Left cardiac atrium (tissue), 4 donors: ENCODE results near the gene AGO4. TPM values are rescaled to one million over a fixed set of nuclear protein-coding genes. Genes with fewer than 3 reads are reported as not detected.
"Not testable (repeated sequence)": the region's sequence is repeated elsewhere in the genome, so short reads cannot be mapped to it uniquely, and the experiment has no call there.

Experiments used
- ATAC-seq, 2 donors: fragments of 200-7000 bp; cut with Tn5 transposase; one replicate each; pipeline ENCODE4 v1.9.1; 2020; ENCODE audit warnings: mild to moderate bottlenecking in 2 of 2, moderate library complexity in 2 of 2
- DNase-seq: peaks from one replicate; pipeline ENCODE4 v3.0.0-alpha.2; 2020
- intact Hi-C, 2 donors: fragments of 100-400 bp; cut with DNase I; formaldehyde crosslinking; loops; one replicate each; pipeline versions ENCODE4 v1.14.1 to v1.15.1; 2022 to 2023
- total RNA-seq, 2 donors: library from RNA; stranded (reverse); fragmentation: NEBNext Ultra II Directional; extraction: Animal tissue kit (Norgen Biotek cat#: 25700); gene quantifications; one replicate each; pipeline ENCODE4 v1.2.1, GENCODE V29; 2021
- donor health status: DM: no; HTN: yes; CAD: no.
- donor health status: DM: no; HTN: yes; CAD: no; lungs with severe emphysema.
- donor health status: DM: yes; HTN: yes; CAD: no.
- donor health status: Dilated cardiomyopathy.

Gene AGO4
- total RNA-seq, 2 donors from 2014 or later, result 14.6 to 16.5 TPM

- intact Hi-C loops, result no loop called here
- no peak for ATAC-seq
- no peak for DNase-seq
These were observed 79.0 kb downstream of the AGO4 start for GRCh38 chr1:35886577-35887431.

- intact Hi-C loops, result no loop called here
- no peak for ATAC-seq
These were observed 79.7 kb downstream of the AGO4 start for GRCh38 chr1:35887508-35887907.

GRCh38 chr1:35888255-35888654 is 80.4 kb downstream of the AGO4 start:
- ATAC-seq (no peak), DNase-seq (no peak)
- intact Hi-C loops, result no loop called here

More at GRCh38 chr1:35887508-35887907, 79.7 kb downstream of the AGO4 start:
- no peak for DNase-seq

- DNase-seq, intact Hi-C loops, ATAC-seq: not testable (repeated sequence)
These were observed 81.2 kb downstream of the AGO4 start for GRCh38 chr1:35888981-35889380.

GRCh38 chr1:35893051-35893879 is 85.4 kb downstream of the AGO4 start:
- ATAC-seq (peak in 1 of 2 donors; percentile 26), DNase-seq (no peak)
- intact Hi-C loops, result no loop called here

- intact Hi-C loops, result no loop called here
- DNase-seq (no peak), ATAC-seq (peak; percentile 74 to 89)
These were observed 86.4 kb downstream of the AGO4 start for GRCh38 chr1:35894183-35894582.

- intact Hi-C loops, result no loop called here
- ATAC-seq, result no peak
- no peak for DNase-seq
These were observed 86.8 kb downstream of the AGO4 start for GRCh38 chr1:35894656-35895055.

GRCh38 chr1:35899941-35900340 is 92.1 kb downstream of the AGO4 start:
- ATAC-seq (no peak), DNase-seq (no peak)
- intact Hi-C loops, result no loop called here

GRCh38 chr1:35901235-35901634 is 93.4 kb downstream of the AGO4 start:
- ATAC-seq, result no peak

GRCh38 chr1:35902671-35903070 is 94.9 kb downstream of the AGO4 start:
- peak in 1 of 2 donors; percentile 34 for ATAC-seq
- intact Hi-C loops, result no loop called here

More at GRCh38 chr1:35901235-35901634, 93.4 kb downstream of the AGO4 start:
- no peak for DNase-seq
- intact Hi-C loops, result no loop called here

More at GRCh38 chr1:35902671-35903070, 94.9 kb downstream of the AGO4 start:
- no peak for DNase-seq

Other genes with a start within 250 kb of the AGO4 start
- under 1 TPM; 0.32 to 0.47 TPM for gene TFAP2E, start 234.7 kb upstream of the AGO4 start, total RNA-seq
- 10 to 100 TPM; 35.0 to 36.4 TPM for gene PSMB2, start 166.5 kb upstream of the AGO4 start, total RNA-seq
- gene C1orf216, start 89.1 kb upstream of the AGO4 start, total RNA-seq, result 10 to 100 TPM; 12.9 to 15.0 TPM
- 1 to 10 TPM; 1.5 to 1.9 TPM for gene CLSPN, start 38.0 kb upstream of the AGO4 start, total RNA-seq
- 10 to 100 TPM; 23.7 to 24.6 TPM for gene AGO1, start 75.2 kb downstream of the AGO4 start, total RNA-seq
- 10 to 100 TPM; 16.1 to 23.1 TPM for gene AGO3, start 123.1 kb downstream of the AGO4 start, total RNA-seq